Esophagus muscularis mucosa (tissue), 4 donors: ENCODE measurements around the gene ANKRD24. TPM values are rescaled to one million over a fixed set of nuclear protein-coding genes. Genes with fewer than 3 reads are reported as not detected.

Experiments used
- DNase-seq: peaks from one replicate; pipeline ENCODE4 v3.0.0-alpha.2; 2017; ENCODE audit errors: extremely low spot score
- H3K27ac ChIP-seq, 4 donors: fragments of 200-600 bp; sonication (generic); replicated peaks in 1 of 4; 1 replicate in 3 of 4; 2 replicates in 1 of 4; pipeline ENCODE4 v1.5.1; 2016 to 2019; ENCODE audit warnings: mild to moderate bottlenecking in 1 of 4
- H3K27me3 ChIP-seq, 4 donors: fragments of 200-600 bp; sonication (generic); one replicate each; pipeline versions ENCODE4 v1.5.1 to v1.6.0; 2016 to 2019
- H3K36me3 ChIP-seq, 4 donors: fragments of 200-600 bp; sonication (generic); one replicate each; pipeline ENCODE4 v1.5.1; 2016 to 2019
- H3K4me1 ChIP-seq, 4 donors: fragments of 200-600 bp; sonication (generic); one replicate each; pipeline ENCODE4 v1.5.1; 2016 to 2019
- H3K4me3 ChIP-seq, 4 donors: fragments of 200-600 bp; sonication (generic); 1 replicate in 2 of 4; 2 replicates in 2 of 4; pipeline ENCODE4 v1.5.1; 2016 to 2019; ENCODE audit warnings: mild to moderate bottlenecking in 4 of 4, moderate library complexity in 1 of 4
- H3K9me3 ChIP-seq, 4 donors: fragments of 200-600 bp; sonication (generic); 1 replicate in 3 of 4; 2 replicates in 1 of 4; pipeline ENCODE4 v1.5.1; 2016 to 2019
- EP300 ChIP-seq: sonication (generic); formaldehyde crosslinking; IDR thresholded peaks from one replicate; pipeline ENCODE4 v1.6.1; 2017; ENCODE audit warnings: antibody characterized with exemption
- POLR2A ChIP-seq: fragments of 450-650 bp; IDR thresholded peaks from one replicate; pipeline ENCODE4 v1.6.1; 2017; ENCODE audit warnings: antibody characterized with exemption, moderate library complexity, mild to moderate bottlenecking, low read depth
- POLR2AphosphoS5 ChIP-seq, 2 donors: sonication (generic); formaldehyde crosslinking; IDR thresholded peaks; one replicate each; pipeline ENCODE4 v1.6.1; 2017; ENCODE audit warnings: antibody characterized with exemption in 2 of 2
- WGBS: methylation state at CpG from one replicate; pipeline ENCODE4 v1.1.5; 2018; 5-methylcytosine and 5-hydroxymethylcytosine counted together
- intact Hi-C: fragments of 100-400 bp; cut with DNase I; formaldehyde crosslinking; loops from one replicate; pipeline ENCODE4 v1.15.1; 2023
- total RNA-seq, 4 donors: library from RNA; depleted of rRNA; stranded (reverse); fragments of >200 nt; gene quantifications; one replicate each; pipeline versions ENCODE4 v1.1.0 to v1.2.1, GENCODE V29; 2016
- TF ChIP-seq, protein P1 (sequence below), 3 experiments: fragments of 200-600 bp in 2 of 3; fragments of 450-650 bp in 1 of 3; sonication (generic) in 2 of 3; IDR thresholded peaks; one replicate each; pipeline ENCODE4 v1.5.1; 2017 to 2019; ENCODE audit warnings: antibody characterized with exemption in 3 of 3, mild to moderate bottlenecking in 2 of 3, moderate library complexity in 1 of 3

Gene ANKRD24
- total RNA-seq, 4 donors from 2014 or later, result 0.32 to 2.5 (median 0.96) TPM

- WGBS, result 84% methylated on average over 5 of the region's 5 CpGs
- DNase-seq, result no peak
- Histone ChIP-seq H3K36me3 (no peaks in the 10 kb centered on the region), H3K9me3 (no peaks in the 10 kb centered on the region), H3K4me3 (no peak overlapping the region), H3K27ac (no peak overlapping the region), H3K4me1 (peaks cover 0 to 9% (median 9%) of the 10 kb centered on the region in 4 donors), H3K27me3 (peaks cover 3 to 90% (median 39%) of the 10 kb centered on the region in 4 donors)
- intact Hi-C loops, result no loop called here
- TF ChIP-seq, protein P1, sequence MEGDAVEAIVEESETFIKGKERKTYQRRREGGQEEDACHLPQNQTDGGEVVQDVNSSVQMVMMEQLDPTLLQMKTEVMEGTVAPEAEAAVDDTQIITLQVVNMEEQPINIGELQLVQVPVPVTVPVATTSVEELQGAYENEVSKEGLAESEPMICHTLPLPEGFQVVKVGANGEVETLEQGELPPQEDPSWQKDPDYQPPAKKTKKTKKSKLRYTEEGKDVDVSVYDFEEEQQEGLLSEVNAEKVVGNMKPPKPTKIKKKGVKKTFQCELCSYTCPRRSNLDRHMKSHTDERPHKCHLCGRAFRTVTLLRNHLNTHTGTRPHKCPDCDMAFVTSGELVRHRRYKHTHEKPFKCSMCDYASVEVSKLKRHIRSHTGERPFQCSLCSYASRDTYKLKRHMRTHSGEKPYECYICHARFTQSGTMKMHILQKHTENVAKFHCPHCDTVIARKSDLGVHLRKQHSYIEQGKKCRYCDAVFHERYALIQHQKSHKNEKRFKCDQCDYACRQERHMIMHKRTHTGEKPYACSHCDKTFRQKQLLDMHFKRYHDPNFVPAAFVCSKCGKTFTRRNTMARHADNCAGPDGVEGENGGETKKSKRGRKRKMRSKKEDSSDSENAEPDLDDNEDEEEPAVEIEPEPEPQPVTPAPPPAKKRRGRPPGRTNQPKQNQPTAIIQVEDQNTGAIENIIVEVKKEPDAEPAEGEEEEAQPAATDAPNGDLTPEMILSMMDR (IDR thresholded peaks at IDR 0.05), result no peak
- no peak for TF ChIP-seq EP300
- TF ChIP-seq POLR2A, result no peak
- no peak for TF ChIP-seq POLR2AphosphoS5 (IDR thresholded peaks at IDR 0.05)
These were observed 14.7 kb downstream of the ANKRD24 start for GRCh38 chr19:4197228-4197624.

- Histone ChIP-seq H3K4me3 (peak overlapping the region in 1 of 4 donors; percentile 7), H3K36me3 (no peaks in the 10 kb centered on the region), H3K4me1 (peaks cover 0 to 9% (median 9%) of the 10 kb centered on the region in 4 donors), H3K9me3 (no peaks in the 10 kb centered on the region), H3K27me3 (peaks cover 3 to 84% (median 37%) of the 10 kb centered on the region in 4 donors), H3K27ac (no peak overlapping the region)
- TF ChIP-seq, protein P1 (IDR thresholded peaks at IDR 0.05), result no peak
- TF ChIP-seq POLR2AphosphoS5 (IDR thresholded peaks at IDR 0.05) (no peak), POLR2A (no peak), EP300 (no peak)
- intact Hi-C loops, result no loop called here
- 24% methylated on average over 38 of the region's 70 CpGs for WGBS
- DNase-seq, result no peak
These were observed 15.4 kb downstream of the ANKRD24 start for GRCh38 chr19:4197625-4198466.

- 14% methylated on average over 10 of the region's 28 CpGs for WGBS
- TF ChIP-seq EP300, result no peak
- no peak for TF ChIP-seq POLR2A
- no peak overlapping the region for H3K27ac ChIP-seq
- H3K4me1 ChIP-seq, result peaks cover 0 to 9% (median 9%) of the 10 kb centered on the region in 4 donors
- no peaks in the 10 kb centered on the region for H3K9me3 ChIP-seq
- no peak for DNase-seq
- no peak overlapping the region for H3K4me3 ChIP-seq
- H3K27me3 ChIP-seq, result peaks cover 3 to 76% (median 36%) of the 10 kb centered on the region in 4 donors
- intact Hi-C loops, result no loop called here
- no peaks in the 10 kb centered on the region for H3K36me3 ChIP-seq
These were observed 16.1 kb downstream of the ANKRD24 start for GRCh38 chr19:4198467-4199126.

DNA sequence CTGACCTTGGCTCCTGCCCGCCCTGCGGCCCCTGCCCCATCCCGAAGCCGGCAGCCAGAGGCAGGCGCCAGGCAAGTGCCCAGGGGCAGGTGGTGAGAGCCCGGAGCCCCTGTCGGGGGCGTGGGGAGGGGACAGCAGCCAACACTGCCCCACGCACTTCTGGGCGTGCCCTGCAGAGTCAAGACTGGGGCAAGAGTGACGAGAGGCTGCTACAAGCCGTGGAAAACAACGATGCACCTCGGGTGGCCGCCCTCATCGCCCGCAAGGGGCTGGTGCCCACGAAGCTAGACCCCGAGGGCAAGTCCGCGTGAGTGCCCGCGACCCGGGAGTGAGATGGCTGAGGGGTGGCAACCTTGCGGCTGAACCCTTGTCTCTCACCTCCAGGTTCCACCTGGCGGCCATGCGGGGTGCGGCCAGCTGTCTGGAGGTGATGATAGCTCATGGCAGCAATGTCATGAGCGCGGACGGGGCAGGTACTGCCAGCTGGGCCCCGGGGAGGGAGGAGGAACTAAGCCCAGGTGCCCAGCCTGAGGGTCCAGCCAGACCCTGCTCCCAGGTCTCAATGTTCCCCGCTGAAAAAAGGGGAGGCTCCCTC is 17.3 kb downstream of the ANKRD24 start:
- WGBS, result 61% methylated on average over 27 of the region's 33 CpGs
- DNase-seq, result no peak
- no peak overlapping the region for H3K4me3 ChIP-seq
- no peak for TF ChIP-seq POLR2AphosphoS5 (IDR thresholded peaks at IDR 0.05)
- TF ChIP-seq, protein P1 (IDR thresholded peaks at IDR 0.05), result no peak
- no peak for TF ChIP-seq EP300
- TF ChIP-seq POLR2A, result no peak
- intact Hi-C loops, result no loop called here
- H3K27ac ChIP-seq, result no peak overlapping the region
- peaks cover 0 to 14% (median 14%) of the 10 kb centered on the region in 4 donors for H3K4me1 ChIP-seq
- no peaks in the 10 kb centered on the region for H3K36me3 ChIP-seq
- H3K27me3 ChIP-seq, result peaks cover 3 to 64% (median 34%) of the 10 kb centered on the region in 4 donors
- no peaks in the 10 kb centered on the region for H3K9me3 ChIP-seq

GRCh38 chr19:4200940-4201542 is 18.6 kb downstream of the ANKRD24 start:
- TF ChIP-seq POLR2AphosphoS5 (IDR thresholded peaks at IDR 0.05) (no peak), EP300 (no peak), POLR2A (no peak)
- TF ChIP-seq, protein P1 (IDR thresholded peaks at IDR 0.05), result no peak
- Histone ChIP-seq H3K27me3 (peaks cover 3 to 52% (median 26%) of the 10 kb centered on the region in 4 donors), H3K4me3 (no peak overlapping the region), H3K36me3 (no peaks in the 10 kb centered on the region), H3K4me1 (peaks cover 0 to 17% (median 16%) of the 10 kb centered on the region in 4 donors), H3K9me3 (no peaks in the 10 kb centered on the region), H3K27ac (no peak overlapping the region)
- no peak for DNase-seq
- WGBS, result 83% methylated on average over 2 of the region's 2 CpGs
- intact Hi-C loops, result no loop called here
